Measurements from ENCODE around the gene CDH22.

GRCh38 chr20:46240881-46241280 lies 67.4 kb downstream of the CDH22 start:
- TF ChIP-seq CTCF (conservative IDR thresholded peaks at IDR 0.05; ENCODE audit: low read depth in 2 of 2), result no peak
- no peak for TF ChIP-seq STAT1 (IDR thresholded peaks at IDR 0.05; ENCODE audit: unreplicated experiment)
- TF ChIP-seq EZH2phosphoT487 (IDR thresholded peaks at IDR 0.05; ENCODE audit: unreplicated experiment), result no peak
- TF ChIP-seq CREB1 (CRISPR knock-in tag; IDR thresholded peaks at IDR 0.05; ENCODE audit: low read depth), result no peak

Data from GM23338 (cell line).